Measurements from ENCODE around the gene THRB. TPM values are rescaled to one million over a fixed set of nuclear protein-coding genes. Genes with fewer than 3 reads are reported as not detected.

THRB gene
- total RNA-seq, 1 experiment from 2014 or later: 13.5 TPM

DNA sequence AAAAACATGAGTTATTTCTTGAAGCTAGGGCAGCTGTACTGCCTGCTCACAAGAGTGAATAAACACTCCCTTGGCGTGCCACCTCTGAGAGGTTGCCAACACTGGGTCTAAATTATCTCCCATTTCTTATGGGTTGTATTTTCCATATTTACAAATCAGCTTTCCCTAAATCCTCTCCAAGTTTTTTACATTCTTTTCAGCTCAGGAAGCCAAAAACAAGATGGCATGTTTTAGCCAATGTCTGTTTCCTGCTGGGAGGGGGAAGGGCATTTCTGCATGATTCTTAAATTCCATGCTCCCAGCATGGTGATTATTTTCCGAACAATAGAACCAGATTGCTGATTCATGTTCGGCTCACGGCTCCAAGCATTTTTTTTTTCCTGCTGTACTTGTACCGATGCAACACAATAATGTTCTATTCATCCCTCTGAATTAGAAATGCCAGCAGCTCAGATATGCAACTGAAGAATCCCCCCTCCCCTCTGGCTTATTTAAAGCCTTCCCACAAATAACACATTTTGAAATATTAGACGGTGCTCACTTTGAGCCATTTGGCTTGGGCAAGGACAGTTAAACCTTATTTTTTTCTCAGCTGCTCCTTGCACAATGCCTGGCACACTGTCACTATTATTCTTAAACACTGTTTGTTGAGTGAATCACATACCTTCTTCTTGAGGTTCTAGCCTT is 252.5 kb downstream of the THRB start:
- H3K27me3 Mint-ChIP-seq (ENCODE audit: unreplicated experiment): no peaks in the 10 kb centered on the region
- H3K36me3 Mint-ChIP-seq (ENCODE audit: insufficient read depth, unreplicated experiment): peaks cover 9% of the 10 kb centered on the region
- H3K9me3 Mint-ChIP-seq (ENCODE audit: low read depth, unreplicated experiment): no peaks in the 10 kb centered on the region
- peaks cover 16% of the 10 kb centered on the region for H3K4me1 Mint-ChIP-seq (ENCODE audit: low read depth, unreplicated experiment)
- CTCF ChIA-PET: interaction anchor here (0.6 to 0.7 kb wide), 2 partner anchors 71 to 410 kb away, joined by 3 to 7 read pairs; no protein-coding TSS in a partner anchor
- no TSS peak for BruUV-seq (replicated peaks)
- H3K27ac Mint-ChIP-seq (ENCODE audit: unreplicated experiment): no peak overlapping the region
- no peak overlapping the region for H3K4me3 Mint-ChIP-seq (ENCODE audit: low read depth, unreplicated experiment)
- intact Hi-C loops (cut with micrococcal nuclease; ENCODE audit: unreplicated experiment): no loop called here
- no peak for DNase-seq
- no peak for TF ChIP-seq CTCF (IDR thresholded peaks at IDR 0.05; ENCODE audit: unreplicated experiment)

DNA sequence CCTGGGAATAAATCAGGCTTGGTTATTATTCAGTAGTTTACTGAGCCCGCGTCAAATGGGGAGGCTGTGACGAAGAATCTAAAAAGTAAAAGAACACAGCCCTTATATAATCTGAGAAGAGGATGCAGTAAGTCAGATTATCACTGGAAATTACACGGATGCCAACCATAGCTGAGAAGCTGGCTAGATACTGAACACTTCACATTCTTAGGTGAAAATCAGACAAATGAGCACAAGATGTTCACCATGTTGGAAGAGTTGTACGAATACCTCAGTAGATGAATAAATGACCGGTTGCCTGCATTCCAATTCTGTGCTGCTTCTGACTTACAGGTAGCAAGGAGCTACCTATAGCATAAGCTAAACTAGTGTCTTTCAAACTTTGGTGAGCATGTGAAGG is 254.3 kb downstream of the THRB start:
- H3K4me3 Mint-ChIP-seq (ENCODE audit: low read depth, unreplicated experiment): no peak overlapping the region
- intact Hi-C loops (cut with micrococcal nuclease; ENCODE audit: unreplicated experiment): no loop called here
- CTCF ChIA-PET: no interaction called here

GRCh38 chr3:24237971-24238706 is 256.5 kb downstream of the THRB start:
- Mint-ChIP-seq H3K27me3 (ENCODE audit: unreplicated experiment) (no peaks in the 10 kb centered on the region), H3K4me1 (ENCODE audit: low read depth, unreplicated experiment) (peaks cover 35% of the 10 kb centered on the region), H3K27ac (ENCODE audit: unreplicated experiment) (peak overlapping the region; percentile 0), H3K9me3 (ENCODE audit: low read depth, unreplicated experiment) (no peaks in the 10 kb centered on the region), H3K4me3 (ENCODE audit: low read depth, unreplicated experiment) (no peak overlapping the region), H3K36me3 (ENCODE audit: insufficient read depth, unreplicated experiment) (peaks cover 18% of the 10 kb centered on the region)
- peak; percentile 58 for TF ChIP-seq CTCF (IDR thresholded peaks at IDR 0.05; ENCODE audit: unreplicated experiment)
- intact Hi-C loops (cut with micrococcal nuclease; ENCODE audit: unreplicated experiment): loop anchor here (1.0 kb wide), 3 partner anchors 52 to 239 kb away; no protein-coding TSS in a partner anchor
- BruUV-seq (replicated peaks): no TSS peak
- DNase-seq: peak; percentile 70
- CTCF ChIA-PET: interaction anchor here (0.6 to 1.0 kb wide), 2 partner anchors 52 to 236 kb away, joined by 5 to 6 read pairs; no protein-coding TSS in a partner anchor

More for the DNA sequence above, 254.3 kb downstream of the THRB start:
- no TSS peak for BruUV-seq (replicated peaks)
- no peak for DNase-seq
- H3K27ac Mint-ChIP-seq (ENCODE audit: unreplicated experiment): no peak overlapping the region
- no peaks in the 10 kb centered on the region for H3K9me3 Mint-ChIP-seq (ENCODE audit: low read depth, unreplicated experiment)
- peaks cover 20% of the 10 kb centered on the region for H3K4me1 Mint-ChIP-seq (ENCODE audit: low read depth, unreplicated experiment)
- H3K36me3 Mint-ChIP-seq (ENCODE audit: insufficient read depth, unreplicated experiment): peaks cover 9% of the 10 kb centered on the region
- H3K27me3 Mint-ChIP-seq (ENCODE audit: unreplicated experiment): no peaks in the 10 kb centered on the region
- TF ChIP-seq CTCF (IDR thresholded peaks at IDR 0.05; ENCODE audit: unreplicated experiment): no peak

DNA sequence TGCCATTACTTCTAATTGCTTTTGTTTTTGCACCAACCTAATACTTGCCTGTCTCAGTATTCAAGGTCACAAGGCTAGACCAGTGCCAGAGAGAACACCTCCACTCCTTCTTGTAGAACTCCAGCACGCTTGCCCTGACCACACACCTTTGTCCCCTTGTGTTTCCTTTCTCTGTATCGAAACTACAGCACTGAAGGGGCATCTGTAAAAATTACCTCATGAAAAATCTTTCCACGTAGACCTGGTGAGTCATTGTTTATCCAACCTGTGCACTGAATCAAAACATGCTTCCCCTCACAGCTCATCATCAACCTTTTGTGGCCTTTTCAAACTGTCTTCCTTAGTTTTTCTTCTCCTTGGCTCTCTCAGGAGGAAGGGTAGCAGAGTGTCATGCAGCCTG is 259.5 kb downstream of the THRB start:
- DNase-seq: peak; percentile 3
- intact Hi-C loops (cut with micrococcal nuclease; ENCODE audit: unreplicated experiment): no loop called here
- BruUV-seq (replicated peaks): no TSS peak
- Mint-ChIP-seq H3K27me3 (ENCODE audit: unreplicated experiment) (no peaks in the 10 kb centered on the region), H3K36me3 (ENCODE audit: insufficient read depth, unreplicated experiment) (peaks cover 14% of the 10 kb centered on the region), H3K4me1 (ENCODE audit: low read depth, unreplicated experiment) (peaks cover 35% of the 10 kb centered on the region), H3K9me3 (ENCODE audit: low read depth, unreplicated experiment) (no peaks in the 10 kb centered on the region), H3K4me3 (ENCODE audit: low read depth, unreplicated experiment) (no peak overlapping the region), H3K27ac (ENCODE audit: unreplicated experiment) (peak overlapping the region; percentile 55)
- TF ChIP-seq CTCF (IDR thresholded peaks at IDR 0.05; ENCODE audit: unreplicated experiment): no peak
- CTCF ChIA-PET: interaction anchor here (0.5 kb wide), 1 partner anchor 88 kb away, joined by 3 read pairs; no protein-coding TSS in a partner anchor

Data from Calu3 (cell line).